ENCODE measurements around the gene CD244.

The CD244 gene

GRCh38 chr1:160866001-160866694 lies 3.5 kb upstream of the CD244 start:
- no peak for DNase-seq (ENCODE audit: low spot score)

GRCh38 chr1:160865337-160865736 lies 2.6 kb upstream of the CD244 start:
- no peak for TF ChIP-seq CTCF (IDR thresholded peaks at IDR 0.05; ENCODE audit: borderline replicate concordance, control extremely low read depth, extremely low read depth, insufficient read depth, missing control alignments)
- in situ Hi-C loops (cut with MboI; ENCODE audit: low sequenced_read_pairs, unreplicated experiment) = no loop called here
- DNase-seq (ENCODE audit: low spot score) = no peak

More at GRCh38 chr1:160866001-160866694, 3.5 kb upstream of the CD244 start:
- TF ChIP-seq CTCF (IDR thresholded peaks at IDR 0.05; ENCODE audit: borderline replicate concordance, control extremely low read depth, extremely low read depth, insufficient read depth, missing control alignments) = no peak
- in situ Hi-C loops (cut with MboI; ENCODE audit: low sequenced_read_pairs, unreplicated experiment) = no loop called here

- TF ChIP-seq CTCF (IDR thresholded peaks at IDR 0.05; ENCODE audit: borderline replicate concordance, control extremely low read depth, extremely low read depth, insufficient read depth, missing control alignments) = no peak
- no peak for DNase-seq (ENCODE audit: low spot score)
- in situ Hi-C loops (cut with MboI; ENCODE audit: low sequenced_read_pairs, unreplicated experiment) = no loop called here
Measured at GRCh38 chr1:160864173-160864572, 1.5 kb upstream of the CD244 start.

- no peak for TF ChIP-seq CTCF (IDR thresholded peaks at IDR 0.05; ENCODE audit: borderline replicate concordance, control extremely low read depth, extremely low read depth, insufficient read depth, missing control alignments)
- in situ Hi-C loops (cut with MboI; ENCODE audit: low sequenced_read_pairs, unreplicated experiment) = no loop called here
Measured at GRCh38 chr1:160863774-160864131, 1.1 kb upstream of the CD244 start.

GRCh38 chr1:160863061-160863773 lies 530 bp upstream of the CD244 start:
- DNase-seq (ENCODE audit: low spot score) = no peak
- no peak for TF ChIP-seq CTCF (IDR thresholded peaks at IDR 0.05; ENCODE audit: borderline replicate concordance, control extremely low read depth, extremely low read depth, insufficient read depth, missing control alignments)
- in situ Hi-C loops (cut with MboI; ENCODE audit: low sequenced_read_pairs, unreplicated experiment) = no loop called here

More at GRCh38 chr1:160863774-160864131, 1.1 kb upstream of the CD244 start:
- DNase-seq (ENCODE audit: low spot score) = no peak

- DNase-seq (ENCODE audit: low spot score) = no peak
- in situ Hi-C loops (cut with MboI; ENCODE audit: low sequenced_read_pairs, unreplicated experiment) = no loop called here
- TF ChIP-seq CTCF (IDR thresholded peaks at IDR 0.05; ENCODE audit: borderline replicate concordance, control extremely low read depth, extremely low read depth, insufficient read depth, missing control alignments) = no peak
Measured at GRCh38 chr1:160860840-160861505, 1.7 kb downstream of the CD244 start.
